GM12801 (cell line): ENCODE measurements around the gene SLX4IP.

Experiments
- TF ChIP-seq, protein P1 (sequence below): IDR thresholded peaks from one replicate; pipeline ENCODE4 v1.5.1; 2011; ENCODE audit warnings: control low read depth; ENCODE audit not compliant: insufficient read length; ENCODE audit errors: extremely low read depth

SLX4IP gene

DNA sequence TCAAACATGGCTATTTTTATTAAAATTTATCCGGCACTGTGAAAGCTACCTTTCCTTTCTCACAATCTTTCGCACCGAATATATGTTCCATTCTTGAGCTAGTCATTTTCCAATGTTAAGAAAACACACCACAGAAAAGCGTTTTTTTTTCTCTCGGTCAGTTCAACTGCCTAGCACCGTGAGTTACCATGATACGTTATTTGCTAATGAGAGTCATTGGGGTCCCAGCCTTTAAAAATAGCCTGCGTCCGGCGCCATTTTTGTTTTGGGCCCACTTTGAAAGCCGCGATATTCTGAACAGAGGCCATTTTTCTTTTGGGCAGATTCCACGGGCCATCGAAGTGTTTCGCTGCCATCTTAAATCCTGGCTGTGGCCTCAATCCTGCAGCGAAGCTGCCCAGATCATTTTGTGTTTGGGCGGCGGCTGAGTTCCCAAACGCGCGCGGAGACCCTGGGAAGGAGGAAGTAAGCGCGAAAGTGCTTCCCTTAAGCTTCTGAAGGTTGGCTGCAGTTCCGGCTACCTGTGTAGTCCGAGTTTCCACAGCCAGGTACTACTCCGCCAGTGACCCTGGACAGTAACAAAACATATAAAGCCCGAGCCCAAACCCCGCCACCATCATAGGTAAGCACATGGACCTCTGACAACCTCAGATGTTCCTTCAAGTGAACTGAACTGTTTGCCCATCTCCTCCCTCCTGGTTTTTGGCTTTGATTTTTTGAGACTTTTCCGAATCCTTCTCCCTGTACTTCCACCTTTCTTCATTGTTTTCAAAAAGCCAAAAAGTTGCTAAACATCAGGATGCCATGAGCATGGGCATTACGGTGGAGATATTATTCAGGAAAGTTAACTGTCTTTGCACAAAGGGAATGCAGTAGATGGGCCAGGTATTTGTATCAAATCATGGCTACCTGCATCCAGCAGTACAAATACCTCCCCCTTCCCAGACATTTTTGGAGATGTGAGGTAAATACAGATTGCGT lies at the start of gene SLX4IP:
SLX4IP (plus strand) TSS at position 474 of the 981 bp plus-strand sequence. CDS start 22,900 bp downstream, outside the sequence.
- TF ChIP-seq, protein P1, sequence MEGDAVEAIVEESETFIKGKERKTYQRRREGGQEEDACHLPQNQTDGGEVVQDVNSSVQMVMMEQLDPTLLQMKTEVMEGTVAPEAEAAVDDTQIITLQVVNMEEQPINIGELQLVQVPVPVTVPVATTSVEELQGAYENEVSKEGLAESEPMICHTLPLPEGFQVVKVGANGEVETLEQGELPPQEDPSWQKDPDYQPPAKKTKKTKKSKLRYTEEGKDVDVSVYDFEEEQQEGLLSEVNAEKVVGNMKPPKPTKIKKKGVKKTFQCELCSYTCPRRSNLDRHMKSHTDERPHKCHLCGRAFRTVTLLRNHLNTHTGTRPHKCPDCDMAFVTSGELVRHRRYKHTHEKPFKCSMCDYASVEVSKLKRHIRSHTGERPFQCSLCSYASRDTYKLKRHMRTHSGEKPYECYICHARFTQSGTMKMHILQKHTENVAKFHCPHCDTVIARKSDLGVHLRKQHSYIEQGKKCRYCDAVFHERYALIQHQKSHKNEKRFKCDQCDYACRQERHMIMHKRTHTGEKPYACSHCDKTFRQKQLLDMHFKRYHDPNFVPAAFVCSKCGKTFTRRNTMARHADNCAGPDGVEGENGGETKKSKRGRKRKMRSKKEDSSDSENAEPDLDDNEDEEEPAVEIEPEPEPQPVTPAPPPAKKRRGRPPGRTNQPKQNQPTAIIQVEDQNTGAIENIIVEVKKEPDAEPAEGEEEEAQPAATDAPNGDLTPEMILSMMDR, result no peak

DNA sequence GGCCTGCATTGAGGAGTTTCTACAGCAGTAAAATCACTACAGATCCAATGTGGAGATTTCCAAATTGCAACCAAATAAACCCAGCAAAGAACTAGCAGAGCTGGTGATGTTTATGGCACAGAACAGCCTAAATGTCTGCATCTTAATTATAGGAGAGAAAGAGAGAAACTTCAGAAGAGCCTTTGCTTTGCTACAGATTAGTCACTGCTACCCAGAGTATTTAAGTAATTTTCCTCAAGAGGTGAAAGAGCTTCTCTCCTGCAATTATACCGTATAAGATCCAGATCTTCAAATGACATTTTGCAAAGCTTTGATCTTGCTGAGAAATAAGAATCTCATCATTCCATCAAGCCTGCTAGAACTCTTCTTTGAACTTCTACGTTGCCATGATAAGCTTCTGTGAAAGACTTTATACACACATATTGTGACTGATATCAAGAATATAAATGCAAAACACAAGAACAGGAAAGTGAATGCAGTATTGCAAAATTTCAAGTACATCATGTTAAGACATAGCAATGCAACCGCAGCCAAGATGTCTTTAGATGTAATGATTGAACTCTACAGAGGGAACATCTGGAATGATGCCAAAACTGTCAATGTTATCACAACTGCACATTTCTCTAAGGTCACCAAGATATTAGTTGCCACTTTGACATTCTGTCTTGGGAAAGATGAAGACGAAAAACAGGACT lies 49.1 kb upstream of the SLX4IP start:
- TF ChIP-seq, protein P1, result no peak

DNA sequence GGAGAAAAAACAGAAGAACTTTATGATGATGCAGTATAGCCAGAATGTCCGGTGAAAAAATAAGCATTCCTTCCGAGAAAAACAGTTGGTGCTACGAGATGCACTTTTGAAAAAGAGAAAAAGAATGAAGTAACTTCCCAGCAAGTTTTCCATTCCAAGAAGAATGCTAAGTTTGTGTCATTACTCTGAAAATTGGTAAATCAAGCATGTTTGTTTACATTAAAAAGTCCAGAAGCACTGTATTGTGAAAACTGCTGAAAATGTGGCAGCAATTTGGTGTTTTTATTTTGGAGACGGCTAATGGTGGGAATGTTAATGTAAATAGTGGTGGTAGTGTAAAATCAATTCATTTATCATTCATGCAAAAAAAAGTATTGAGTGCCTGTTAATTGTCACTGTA lies 47.4 kb upstream of the SLX4IP start:
- TF ChIP-seq, protein P1, result no peak

DNA sequence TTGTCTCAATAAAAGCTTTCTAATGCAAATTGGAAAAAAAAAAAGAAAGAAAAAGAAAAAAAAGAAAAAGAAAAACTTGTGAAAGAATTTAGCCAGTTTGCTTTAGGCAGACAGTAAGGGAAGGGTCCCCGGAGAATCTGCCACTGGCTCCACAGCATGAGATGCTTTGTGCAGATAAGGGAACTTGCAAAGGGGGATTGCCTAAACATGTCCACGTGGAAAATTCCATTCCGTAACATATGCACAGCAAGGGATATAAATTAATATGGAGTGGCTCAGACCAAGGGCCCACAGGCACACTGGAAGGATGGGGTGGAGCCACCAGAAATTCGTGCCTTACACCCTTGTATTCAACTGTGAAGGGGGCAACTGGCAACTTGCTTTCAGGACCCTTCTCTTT lies 46.5 kb upstream of the SLX4IP start:
- TF ChIP-seq, protein P1, result no peak

DNA sequence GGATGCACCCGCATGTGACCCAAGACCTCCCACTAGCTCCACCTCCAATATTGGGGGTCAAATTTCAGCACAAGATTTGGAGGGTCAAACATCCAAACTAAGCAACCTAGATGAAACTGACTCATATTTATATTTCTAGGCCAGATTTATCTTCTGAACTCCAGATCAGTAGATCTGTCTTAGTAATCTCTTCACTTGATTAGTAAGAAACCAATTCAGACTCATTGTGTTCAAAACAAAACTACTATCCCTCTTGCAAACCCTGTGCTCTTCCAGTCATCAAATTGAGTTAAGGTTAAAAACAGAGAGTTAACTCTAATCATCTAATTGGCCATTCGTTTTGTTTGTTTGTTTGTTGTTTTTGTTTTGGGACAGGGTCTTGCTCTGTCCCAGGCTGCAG lies 44.4 kb upstream of the SLX4IP start:
- TF ChIP-seq, protein P1, result no peak

DNA sequence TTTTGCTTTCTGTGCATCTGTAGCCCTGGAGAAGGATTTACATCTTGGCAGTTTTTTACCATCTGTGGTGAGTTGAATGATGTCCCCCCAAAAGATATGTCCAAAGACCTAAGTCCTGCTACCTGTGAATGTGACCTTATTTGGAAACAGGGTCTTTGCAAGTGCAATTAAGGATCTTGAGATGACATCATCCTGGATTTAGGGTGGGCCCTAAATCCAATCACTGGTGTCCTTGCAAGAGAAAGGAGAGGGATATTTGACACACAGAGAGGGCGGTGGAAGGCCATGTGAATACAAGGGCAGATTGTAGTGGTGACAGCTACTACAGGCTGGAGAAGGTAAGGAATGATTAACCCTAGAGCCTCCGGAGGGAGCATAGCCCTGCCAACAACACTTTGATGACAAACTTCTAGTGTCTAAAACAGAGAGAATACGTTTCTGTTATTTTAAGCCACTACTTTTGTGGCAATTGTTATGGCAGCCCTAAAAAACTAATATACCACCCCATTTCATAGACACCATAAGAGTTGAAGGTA lies 36.2 kb upstream of the SLX4IP start:
- TF ChIP-seq, protein P1, result no peak

DNA sequence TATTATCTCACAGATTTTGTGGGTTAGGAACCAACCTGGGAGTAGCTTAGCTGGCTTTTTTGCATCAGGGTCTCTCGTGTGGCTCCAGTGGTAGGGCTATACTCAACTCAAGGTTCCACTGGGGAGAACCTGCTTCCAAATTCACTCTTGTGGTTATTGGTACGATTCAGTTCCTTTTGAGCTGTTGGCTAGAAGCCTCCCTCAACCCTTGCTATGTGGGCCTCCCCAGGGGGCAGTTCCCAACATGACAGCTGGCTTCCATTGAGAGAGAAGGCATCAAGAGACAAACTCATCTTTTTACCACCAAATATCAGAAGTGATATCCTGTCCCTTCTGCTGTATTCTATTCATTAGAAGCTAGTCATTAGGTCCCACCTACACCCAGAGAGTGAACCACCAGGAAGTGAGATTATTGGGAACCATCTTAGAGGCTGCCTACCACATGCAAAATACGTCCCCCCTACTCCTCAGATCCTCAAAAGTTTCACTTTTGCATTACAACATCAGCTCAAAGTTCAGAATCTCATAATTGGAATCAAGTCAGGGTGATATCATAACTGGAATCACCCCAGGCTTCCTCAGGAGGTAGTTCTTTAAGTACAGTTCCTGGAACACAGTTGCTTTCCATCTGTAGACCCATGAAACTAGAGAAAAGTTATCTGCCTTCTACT lies 32.0 kb upstream of the SLX4IP start:
- TF ChIP-seq, protein P1, result no peak
